ENCODE data around the gene PMVK.

The PMVK gene

GRCh38 chr1:154945962-154946850 lies 9.7 kb upstream of the PMVK start:
- DNase-seq = no peak

GRCh38 chr1:154945160-154945961 lies 8.8 kb upstream of the PMVK start:
- DNase-seq = no peak

- DNase-seq = no peak
Measured at GRCh38 chr1:154944401-154945159, 8.1 kb upstream of the PMVK start.

- DNase-seq = peak; percentile 45
Measured at GRCh38 chr1:154943649-154944400, 7.3 kb upstream of the PMVK start.

GRCh38 chr1:154941333-154942013 lies 5.0 kb upstream of the PMVK start:
- no peak for DNase-seq

GRCh38 chr1:154940651-154941194 lies 4.2 kb upstream of the PMVK start:
- no peak for DNase-seq

GRCh38 chr1:154940213-154940560 lies 3.7 kb upstream of the PMVK start:
- no peak for DNase-seq

GRCh38 chr1:154938604-154939399 lies 2.3 kb upstream of the PMVK start:
- DNase-seq = no peak

GRCh38 chr1:154937988-154938386 lies 1.5 kb upstream of the PMVK start:
- no peak for DNase-seq

- peak; percentile 91 for DNase-seq
Measured at GRCh38 chr1:154937085-154937987, 817 bp upstream of the PMVK start.

- no peak for DNase-seq
Measured at GRCh38 chr1:154935749-154936554, 567 bp downstream of the PMVK start.

GRCh38 chr1:154934358-154934948 lies 2.1 kb downstream of the PMVK start:
- DNase-seq = no peak

- DNase-seq = no peak
Measured at GRCh38 chr1:154931940-154932487, 4.5 kb downstream of the PMVK start.

- DNase-seq = no peak
Measured at GRCh38 chr1:154926201-154926600, 10.3 kb downstream of the PMVK start.

- no peak for DNase-seq
Measured at GRCh38 chr1:154925335-154926170, 11.0 kb downstream of the PMVK start.

GRCh38 chr1:154923695-154924094 lies 12.8 kb downstream of the PMVK start:
- DNase-seq = no peak

GRCh38 chr1:154913273-154913672 lies 23.2 kb downstream of the PMVK start:
- DNase-seq = no peak

All from activated naive CD4-positive, alpha-beta T cell treated with anti-CD3 and anti-CD28 coated beads, Interleukin-2, amount 50 U/mL, for 16 hours (primary cell).